GM21390 (cell line): ENCODE measurements around the gene HOXD9.

Experiments
- ATAC-seq: cut with Tn5 transposase; IDR thresholded peaks from one replicate; pipeline ENCODE4 v1.9.1; 2021; ENCODE audit not compliant: unreplicated experiment

Gene HOXD9

DNA sequence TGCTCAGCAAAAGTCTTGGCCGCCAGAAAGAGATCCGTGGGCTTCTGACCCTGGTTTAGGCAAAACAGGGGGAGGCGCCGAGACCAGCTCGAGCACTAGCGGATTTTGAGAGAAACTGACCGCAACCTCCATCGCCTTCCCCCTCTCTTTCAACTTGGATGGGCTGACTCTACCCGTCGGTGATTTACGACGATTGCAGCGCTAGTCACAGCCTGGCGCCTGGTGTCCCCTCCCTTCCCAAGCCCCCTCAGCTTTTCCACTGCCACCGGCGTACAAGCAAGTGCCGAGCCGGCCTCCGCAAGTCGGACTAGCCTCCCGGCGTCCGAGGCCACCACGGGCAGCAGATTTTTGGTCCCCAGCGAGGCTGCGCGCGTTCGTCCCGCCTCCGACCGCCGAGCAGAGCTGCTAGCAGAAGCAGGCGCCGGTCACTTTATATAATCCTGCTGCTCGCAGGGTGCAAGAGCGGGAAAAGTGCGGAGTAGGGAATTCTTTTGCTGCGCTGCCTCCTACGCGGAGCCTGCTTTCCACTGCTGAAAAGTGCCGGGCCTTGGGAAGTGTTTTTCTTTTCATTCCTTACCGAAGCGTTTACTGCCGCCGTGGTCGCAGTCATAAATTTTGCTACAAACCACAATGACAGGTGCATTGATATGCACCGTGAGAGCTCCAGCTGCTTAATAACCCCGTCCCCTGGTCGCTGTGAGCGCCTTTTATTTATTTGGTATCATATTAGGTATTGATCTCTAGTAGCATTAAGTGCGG lies 42.3 kb downstream of the HOXD9 start:
- ATAC-seq, result no peak

DNA sequence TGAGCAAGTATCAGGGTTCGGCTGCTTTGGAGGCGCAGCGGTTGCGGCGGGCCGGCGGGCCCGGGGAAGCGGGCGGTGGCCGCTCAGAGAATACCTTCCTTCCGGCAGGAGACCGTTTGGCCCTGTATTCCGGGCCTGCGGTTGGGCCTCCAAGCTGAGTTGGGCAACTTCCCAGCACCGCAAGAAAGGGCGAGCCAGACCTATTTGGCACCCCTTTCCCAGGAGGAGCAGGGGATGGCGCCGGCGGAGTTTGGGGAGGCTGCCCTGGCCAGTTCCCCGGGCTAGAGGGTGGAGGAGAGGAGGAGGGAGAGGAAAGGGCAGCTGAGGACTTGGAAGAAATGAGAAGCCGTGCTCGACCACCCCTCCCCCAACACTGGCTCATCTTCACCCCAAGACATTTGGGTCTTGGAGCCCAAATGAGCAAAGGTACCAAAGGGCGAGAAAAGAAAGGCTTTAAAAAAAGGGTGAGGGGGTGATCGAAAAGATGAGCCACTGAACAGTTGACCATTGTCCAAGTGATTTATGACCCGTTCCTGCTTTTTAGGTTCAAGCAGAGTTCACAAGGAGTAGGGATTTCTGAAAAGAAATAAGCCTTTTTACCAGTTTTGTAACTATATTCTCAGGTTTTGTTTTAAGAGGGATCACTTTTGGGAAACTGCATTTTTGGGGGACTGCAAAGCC lies 43.0 kb downstream of the HOXD9 start:
- ATAC-seq, result no peak

DNA sequence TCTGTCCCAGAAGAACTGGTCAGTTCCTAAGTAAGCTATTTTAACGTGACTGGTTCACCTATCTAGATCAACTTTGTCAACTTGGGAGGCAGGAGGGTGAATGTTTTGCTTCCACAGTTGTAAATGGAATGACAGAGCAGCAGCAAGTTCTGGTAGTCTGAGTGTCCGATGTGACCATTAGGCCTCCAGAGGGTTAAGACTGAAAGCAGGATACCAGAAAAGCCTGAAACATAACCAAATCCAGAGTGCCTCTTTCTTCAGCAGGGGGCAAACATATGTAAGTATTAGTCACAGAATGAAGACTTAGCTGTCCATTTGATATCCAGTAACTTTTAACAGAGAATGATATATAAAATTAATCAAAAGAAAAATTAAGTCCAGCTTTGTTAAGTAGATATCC lies 43.8 kb downstream of the HOXD9 start:
- no peak for ATAC-seq

DNA sequence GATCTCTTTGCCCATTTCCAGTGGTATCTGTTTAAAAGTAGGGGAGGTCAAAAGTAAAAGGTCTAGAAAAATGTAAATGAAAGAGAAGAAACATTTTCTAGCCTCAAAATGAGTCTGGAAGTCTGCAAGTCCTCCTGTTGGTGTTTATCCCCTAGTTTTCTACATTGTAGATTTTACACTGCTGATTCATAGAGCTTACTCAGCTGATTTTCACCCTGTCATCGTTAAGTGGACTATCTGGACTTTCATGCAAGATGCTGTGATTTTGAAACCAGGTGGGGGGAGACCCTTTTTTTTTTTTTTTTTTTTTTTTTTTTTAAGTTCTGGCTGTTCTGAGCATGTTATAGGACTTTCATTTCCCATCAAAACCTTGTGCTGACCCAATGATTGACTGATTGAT lies 44.9 kb downstream of the HOXD9 start:
- ATAC-seq, result no peak

DNA sequence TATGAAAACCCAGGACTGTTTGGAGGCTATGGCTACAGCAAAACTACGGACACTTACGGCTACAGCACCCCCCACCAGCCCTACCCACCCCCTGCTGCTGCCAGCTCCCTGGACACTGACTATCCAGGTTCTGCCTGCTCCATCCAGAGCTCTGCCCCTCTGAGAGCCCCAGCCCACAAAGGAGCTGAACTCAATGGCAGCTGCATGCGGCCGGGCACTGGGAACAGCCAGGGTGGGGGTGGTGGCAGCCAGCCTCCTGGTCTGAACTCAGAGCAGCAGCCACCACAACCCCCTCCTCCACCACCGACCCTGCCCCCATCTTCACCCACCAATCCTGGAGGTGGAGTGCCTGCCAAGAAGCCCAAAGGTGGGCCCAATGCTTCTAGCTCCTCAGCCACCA lies 46.7 kb downstream of the HOXD9 start:
- no peak for ATAC-seq

DNA sequence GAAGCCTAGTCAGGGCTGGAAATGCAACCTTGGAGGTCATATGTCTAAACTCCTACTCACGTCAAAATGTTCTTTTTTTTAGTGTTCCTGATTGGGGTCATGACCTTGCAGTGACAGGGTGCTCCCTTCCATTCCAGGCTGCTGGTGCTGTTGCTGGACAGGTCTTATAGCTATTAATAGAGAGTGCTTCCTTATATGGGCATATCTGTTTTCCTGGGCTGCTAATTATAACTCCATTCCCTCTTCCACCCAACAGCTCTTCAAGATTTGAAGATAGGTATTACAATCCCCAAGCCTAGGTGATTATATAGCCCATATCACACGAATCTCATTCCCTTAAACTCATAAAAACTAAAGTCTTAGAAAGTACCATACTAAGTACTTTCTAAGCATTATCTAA lies 47.2 kb downstream of the HOXD9 start:
- ATAC-seq, result no peak

DNA sequence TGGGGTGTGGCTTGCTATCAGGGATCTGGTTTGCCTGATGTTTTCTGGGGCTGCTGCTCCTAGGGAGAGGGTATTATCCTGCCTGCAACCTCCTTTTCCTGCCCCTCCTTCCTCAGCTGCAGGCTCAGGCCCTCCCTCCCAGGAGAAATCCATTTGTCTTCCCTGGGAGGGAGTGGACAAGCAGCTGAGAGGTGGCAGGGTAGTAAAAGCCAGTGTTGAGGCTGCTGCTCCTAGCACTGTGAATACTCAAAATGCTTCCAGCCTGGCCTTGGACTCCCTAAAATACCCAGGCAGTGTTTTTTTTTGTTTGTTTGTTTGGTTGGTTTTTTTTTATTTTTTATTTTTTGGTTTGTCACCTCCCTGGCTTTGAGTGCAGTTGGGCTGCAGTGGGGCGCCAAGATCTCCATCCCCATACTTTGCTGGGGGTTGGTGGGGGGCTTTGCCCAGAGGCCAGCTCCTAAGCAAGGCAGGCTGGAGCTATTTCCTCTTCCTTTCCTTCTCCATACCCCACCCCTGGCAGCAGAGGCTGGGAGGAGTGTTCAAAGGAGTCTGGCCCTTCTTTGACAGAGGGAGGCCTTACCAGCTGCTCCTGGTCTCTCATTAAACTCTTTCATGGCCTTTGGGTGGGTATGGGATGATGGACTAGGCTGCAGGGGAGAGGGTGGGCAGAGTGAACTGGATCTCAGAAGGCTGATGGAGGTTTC lies 48.2 kb downstream of the HOXD9 start:
- no peak for ATAC-seq

DNA sequence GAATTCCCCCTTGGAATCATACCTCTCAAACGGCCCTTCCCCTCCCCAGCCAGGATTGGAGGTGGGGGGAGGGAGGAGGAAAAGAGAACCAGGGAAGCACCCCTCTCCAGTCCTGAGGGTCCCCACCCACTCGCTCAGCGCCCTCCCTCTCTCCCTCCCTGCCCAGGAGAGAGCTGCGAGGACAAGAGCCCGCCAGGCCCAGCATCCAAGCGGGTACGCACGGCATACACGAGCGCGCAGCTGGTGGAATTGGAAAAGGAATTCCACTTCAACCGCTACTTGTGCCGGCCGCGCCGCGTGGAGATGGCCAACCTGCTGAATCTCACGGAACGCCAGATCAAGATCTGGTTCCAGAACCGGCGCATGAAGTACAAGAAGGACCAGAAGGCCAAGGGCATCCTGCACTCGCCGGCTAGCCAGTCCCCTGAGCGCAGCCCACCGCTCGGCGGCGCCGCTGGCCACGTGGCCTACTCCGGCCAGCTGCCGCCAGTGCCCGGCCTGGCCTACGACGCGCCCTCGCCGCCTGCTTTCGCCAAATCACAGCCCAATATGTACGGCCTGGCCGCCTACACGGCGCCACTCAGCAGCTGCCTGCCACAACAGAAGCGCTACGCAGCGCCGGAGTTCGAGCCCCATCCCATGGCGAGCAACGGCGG lies 49.0 kb downstream of the HOXD9 start:
- ATAC-seq, result no peak

DNA sequence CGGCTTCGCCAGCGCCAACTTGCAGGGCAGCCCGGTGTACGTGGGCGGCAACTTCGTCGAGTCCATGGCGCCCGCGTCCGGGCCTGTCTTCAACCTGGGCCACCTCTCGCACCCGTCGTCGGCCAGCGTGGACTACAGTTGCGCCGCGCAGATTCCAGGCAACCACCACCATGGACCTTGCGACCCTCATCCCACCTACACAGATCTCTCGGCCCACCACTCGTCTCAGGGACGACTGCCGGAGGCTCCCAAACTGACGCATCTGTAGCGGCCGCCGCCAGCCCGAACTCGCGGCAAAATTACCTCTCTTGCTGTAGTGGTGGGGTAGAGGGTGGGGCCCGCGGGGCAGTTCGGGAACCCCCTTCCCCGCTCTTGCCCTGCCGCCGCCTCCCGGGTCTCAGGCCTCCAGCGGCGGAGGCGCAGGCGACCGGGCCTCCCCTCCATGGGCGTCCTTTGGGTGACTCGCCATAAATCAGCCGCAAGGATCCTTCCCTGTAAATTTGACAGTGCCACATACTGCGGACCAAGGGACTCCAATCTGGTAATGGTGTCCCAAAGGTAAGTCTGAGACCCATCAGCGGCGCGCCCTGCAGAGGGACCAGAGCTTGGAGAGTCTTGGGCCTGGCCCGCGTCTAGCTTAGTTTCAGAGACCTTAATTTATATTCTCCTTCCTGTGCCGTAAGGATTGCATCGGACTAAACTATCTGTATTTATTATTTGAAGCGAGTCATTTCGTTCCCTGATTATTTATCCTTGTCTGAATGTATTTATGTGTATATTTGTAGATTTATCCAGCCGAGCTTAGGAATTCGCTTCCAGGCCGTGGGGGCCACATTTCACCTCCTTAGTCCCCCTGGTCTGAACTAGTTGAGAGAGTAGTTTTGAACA lies 49.7 kb downstream of the HOXD9 start:
- ATAC-seq, result no peak

DNA sequence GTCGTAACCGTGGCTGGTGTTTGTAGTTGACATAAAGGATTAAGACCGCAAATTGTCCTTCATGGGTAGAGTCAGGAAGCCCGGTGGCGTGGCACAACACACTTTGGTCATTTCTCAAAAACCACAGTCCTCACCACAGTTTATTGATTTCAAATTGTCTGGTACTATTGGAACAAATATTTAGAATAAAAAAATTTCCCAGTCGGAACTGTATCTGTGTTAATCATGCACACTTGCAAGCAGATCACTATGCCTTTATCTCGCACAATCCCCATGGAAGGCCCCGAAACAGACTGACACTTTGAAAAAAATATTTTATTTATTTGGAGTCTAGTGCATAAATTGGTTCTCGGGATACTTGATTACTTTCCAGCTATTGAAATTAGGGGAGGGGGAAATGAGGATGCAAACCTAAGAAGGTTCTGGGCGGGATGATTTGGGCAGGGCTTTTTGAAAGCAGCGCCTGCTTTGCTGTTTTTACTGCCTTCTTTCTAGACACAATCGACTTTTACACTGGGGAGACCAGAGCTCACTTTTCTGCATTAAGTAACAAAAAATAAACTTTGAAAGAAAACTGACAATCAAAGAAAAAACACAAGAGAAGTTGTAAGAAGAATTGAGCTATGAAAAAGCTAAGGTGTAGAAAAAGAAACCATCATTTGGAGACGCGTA lies 50.5 kb downstream of the HOXD9 start:
- no peak for ATAC-seq

DNA sequence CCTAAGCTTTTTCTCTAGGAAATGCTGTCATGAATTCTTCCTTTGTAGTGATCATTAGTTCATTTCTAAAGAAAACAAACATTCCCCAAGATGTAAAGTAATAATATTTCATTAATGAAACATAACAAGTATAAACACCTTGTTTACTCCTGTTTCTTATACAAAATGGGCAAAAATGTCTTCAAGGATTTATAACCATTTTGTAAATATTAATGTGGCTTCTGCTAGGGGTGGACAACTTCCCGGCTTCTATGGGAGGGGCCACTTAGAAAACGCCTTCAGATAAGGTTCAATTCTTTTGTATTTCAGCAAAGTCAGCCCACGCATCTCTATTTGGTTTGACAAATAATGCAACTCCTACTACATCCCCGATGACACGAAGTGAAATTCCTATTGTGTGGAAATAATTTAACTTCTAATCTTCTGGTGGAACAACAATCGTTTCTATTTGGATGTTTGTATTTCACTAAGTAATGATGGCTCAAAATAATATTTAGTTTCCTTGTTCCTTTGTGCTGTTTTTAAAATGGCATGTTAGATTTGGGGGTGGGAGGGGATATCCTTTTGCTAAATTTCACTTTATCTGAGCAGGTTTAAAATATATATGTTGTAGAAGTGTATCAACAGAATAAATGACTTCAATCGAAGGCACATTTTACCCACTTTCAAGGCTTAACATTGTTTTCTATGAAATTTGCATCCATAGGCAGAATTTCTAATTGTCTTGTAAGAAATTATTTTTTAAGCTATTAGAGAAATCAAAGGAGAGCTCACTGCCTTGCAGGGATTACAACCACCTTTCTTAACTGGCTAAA lies 51.3 kb downstream of the HOXD9 start:
- ATAC-seq, result no peak

DNA sequence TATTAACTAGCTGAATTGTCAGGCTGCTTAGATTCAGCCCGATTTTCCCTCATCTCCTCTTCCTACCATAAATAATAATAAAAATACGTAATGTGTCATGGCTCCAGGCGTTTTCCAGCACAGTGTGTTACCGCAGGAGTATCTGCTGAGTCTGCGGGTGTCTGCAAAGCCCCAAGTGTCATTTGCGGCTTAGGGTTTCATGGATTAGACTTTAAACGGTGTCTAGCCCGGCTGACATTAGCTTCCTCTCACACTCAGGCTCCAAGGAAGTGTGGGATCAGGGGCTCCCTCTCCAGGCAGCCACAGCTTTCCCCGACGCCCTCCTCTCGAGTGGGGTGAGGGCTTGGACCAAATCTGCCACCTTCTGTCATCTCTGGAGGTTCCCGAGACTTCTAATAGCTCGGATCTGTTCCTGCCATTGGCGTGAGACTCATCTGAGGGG lies 51.9 kb downstream of the HOXD9 start:
- no peak for ATAC-seq
